Right ventricle myocardium superior (tissue), 1 donor: ENCODE measurements around the gene KDM1B. TPM values are rescaled to one million over a fixed set of nuclear protein-coding genes. Genes with fewer than 3 reads are reported as not detected.
A peak's percentile ranks its signal among the peaks of the same experiment; 100 is the strongest.
"Not testable (repeated sequence)": the region's sequence is repeated elsewhere in the genome, so short reads cannot be mapped to it uniquely, and the experiment has no call there.

Source experiments
- ATAC-seq: fragments of 200-7000 bp; cut with Tn5 transposase; one replicate; pipeline ENCODE4 v1.9.1; 2020; ENCODE audit warnings: mild to moderate bottlenecking; ENCODE audit not compliant: poor library complexity
- DNase-seq: peaks from one replicate; pipeline ENCODE4 v3.0.0-alpha.2; 2020
- intact Hi-C: fragments of 100-400 bp; cut with DNase I; formaldehyde crosslinking; loops from one replicate; pipeline ENCODE4 v1.11.2; 2022
- total RNA-seq: library from RNA; stranded (reverse); fragmentation: NEBNext Ultra II Directional; extraction: Animal tissue kit (Norgen Biotek cat#: 25700); gene quantifications from one replicate; pipeline ENCODE4 v1.2.1, GENCODE V29; 2021
- donor health status: DM: no; HTN: yes; CAD: no; lungs with severe emphysema.

KDM1B gene
- total RNA-seq, 1 donor from 2014 or later: 13.2 TPM

DNA sequence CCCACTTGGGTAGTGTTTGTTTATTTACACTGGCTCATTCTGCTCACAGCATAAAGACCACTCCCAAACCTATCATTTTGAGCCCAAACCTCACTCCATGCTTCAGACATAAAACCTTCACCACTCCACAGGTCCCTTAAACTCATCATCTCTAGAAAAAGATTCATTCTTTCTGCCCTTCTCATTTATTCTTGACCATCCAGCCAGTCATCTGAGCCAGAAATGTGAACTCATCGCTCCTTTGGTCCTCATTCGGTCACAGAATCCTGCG, 12.7 kb upstream of the KDM1B start:
- intact Hi-C loops: no loop called here
- DNase-seq (no peak), ATAC-seq (no peak)

DNA sequence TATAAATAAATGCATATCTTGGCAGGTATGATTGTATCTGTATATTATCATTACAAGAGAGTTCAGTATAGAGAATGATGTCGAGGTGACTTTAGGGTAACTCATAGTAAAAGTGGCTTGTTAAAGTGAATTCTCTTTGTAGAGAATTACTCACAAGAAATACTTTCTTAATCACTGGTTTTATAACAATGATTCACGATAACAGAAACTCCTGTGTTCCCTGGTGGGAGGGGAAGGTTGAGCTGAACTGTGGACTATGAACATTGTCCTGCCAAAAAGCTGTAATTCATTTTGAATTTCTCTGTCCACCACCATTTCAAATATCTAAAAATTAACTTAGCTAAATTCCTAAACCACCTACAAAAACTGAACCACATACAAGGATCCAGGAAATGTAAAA, 8.1 kb upstream of the KDM1B start:
- no peak for DNase-seq
- no peak for ATAC-seq
- intact Hi-C loops: no loop called here

DNA sequence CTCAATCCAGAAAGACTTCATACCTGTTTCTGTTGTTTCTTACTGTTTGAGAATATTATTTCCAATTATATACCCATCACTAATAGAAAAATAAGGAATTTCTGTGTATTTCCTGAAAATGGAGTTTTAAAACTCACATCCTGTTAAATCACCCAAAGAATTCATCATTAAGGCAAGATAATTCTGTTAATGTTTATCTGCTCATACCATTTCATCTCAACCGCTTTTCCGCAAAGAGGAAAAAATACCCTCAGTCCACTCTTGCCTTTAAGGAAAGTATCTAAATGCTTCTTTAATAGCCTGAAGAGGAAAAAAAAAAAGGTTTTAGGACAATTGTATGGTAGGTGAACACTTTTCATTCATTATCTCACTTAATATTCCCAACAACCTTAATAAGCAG, 7.6 kb upstream of the KDM1B start:
- DNase-seq (no peak), ATAC-seq (no peak)
- intact Hi-C loops: no loop called here

DNA sequence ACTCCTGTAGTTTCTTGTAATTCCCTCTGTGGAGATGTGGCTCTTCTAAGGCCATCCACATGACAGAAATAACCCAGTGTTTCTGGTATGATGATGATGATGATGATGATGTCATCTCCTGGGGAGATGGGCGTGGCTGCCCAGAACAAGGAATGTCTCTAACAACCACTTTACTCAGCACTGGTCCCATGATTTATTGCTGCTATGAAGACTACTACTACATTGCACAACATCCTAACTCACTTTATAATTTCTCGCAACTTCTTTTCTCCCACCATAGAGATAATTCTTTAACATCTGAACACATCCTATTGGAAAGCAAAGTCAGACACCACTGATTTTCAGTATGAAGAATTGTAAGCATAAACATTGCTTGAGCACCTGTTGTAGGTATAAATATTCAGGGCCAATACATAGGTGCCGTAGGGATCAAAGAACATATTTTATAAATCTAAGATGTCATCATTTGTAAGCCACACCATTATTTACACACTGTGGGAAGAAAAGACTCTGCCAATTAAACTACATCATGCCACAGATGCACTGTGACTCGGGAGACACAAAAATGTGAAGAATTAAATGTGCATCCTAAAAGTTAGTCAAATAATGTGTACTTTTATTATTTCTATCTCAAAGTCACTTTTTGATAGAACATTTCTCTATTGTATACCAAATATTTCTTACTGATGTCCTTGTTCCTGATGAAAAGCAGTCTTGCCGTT, 6.8 kb upstream of the KDM1B start:
- intact Hi-C loops: no loop called here
- no peak for DNase-seq
- ATAC-seq: no peak

DNA sequence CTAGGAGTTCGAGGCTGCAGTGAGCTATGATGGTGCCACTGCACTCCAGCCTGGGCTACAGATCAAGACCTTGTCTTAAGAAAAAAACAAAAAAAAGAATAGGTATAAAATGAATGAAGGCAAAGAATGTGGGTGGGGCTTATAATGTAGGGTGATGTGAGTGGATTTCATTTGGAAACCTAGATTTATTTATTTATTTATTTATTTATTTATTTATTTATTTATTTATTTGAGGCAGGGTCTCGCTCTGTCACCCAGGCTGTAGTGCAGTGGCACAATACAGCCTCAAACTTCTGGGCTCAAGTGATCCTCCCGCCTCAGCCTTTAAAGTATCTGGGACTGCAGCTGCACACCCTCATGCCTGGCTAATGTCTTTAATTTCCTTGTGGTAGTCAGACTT, 3.8 kb upstream of the KDM1B start:
- intact Hi-C loops, ATAC-seq, DNase-seq: not testable (repeated sequence)

DNA sequence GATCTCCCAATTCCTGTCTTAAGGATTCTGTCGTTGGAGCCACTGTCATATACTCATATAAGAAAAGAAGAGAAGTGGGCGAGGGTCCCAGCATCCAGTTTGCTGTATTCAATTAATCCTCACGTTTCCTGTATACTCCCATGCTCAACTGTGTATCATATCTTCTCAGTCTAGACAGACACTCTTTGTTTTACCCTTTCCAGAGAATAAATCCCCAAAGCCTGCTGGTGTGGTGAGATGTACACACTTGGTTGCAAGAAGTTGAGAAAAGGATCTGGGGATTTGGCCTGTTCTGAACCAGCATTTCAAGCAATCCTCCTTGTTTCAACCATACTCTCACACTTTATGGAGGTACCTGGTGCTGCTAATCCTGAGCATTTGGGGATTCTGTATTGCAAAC, 3.4 kb upstream of the KDM1B start:
- DNase-seq (no peak), ATAC-seq (no peak)
- intact Hi-C loops: no loop called here

DNA sequence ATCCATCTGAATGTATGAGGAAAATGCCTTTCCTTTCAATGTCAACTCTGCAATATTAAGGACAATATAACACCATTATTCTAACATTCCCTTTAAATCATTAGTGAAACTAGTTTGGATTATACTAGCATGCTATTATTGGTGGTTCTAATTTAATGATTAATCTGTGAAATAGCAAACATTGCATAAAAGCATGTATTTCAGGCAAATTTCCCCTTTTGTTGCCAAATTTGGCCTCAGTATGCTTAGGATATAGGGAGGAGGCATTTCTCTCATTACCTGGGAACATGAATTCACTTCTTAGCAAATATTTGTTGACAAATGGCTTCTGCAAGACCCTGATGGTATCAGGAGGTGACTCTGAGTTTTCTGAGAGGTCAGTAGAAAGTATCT, 1.9 kb upstream of the KDM1B start:
- ATAC-seq (no peak), DNase-seq (no peak)
- intact Hi-C loops: no loop called here

DNA sequence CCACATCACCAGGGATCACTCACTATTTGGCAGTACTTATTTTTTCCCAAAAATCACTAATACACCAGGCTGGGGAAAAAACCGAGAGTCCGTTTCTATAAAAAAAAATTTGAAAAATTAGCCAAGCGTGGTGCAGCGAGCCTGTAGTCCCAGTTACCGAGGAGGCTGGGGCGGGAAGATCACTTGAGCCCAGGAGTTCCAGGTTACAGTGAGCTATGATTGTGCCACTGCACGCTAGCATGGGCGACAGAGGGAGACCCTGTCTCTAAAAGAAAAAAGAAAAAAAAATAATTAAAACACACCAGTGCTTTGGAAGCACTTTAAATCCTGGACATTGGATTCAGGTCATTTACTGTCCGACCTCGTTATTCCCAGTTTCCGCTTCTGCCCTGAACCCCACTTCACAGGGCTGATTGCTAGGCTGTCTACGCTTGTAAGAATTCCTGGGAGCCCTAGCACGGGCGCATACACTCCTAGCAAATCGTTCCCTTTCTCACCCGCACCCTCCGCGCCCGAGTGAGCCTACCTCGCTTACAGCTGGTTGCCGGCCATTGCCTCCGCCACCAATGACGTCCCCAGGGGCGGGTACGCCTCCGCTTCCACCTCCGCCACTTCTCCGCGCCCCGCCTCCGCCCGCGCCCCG, 594 bp upstream of the KDM1B start, which contains the start of gene TPMT:
TSS of gene TPMT (minus strand) at position 571 of the 643 bp plus-strand sequence. CDS start 5,950 bp downstream, outside the sequence.
- DNase-seq: no peak
- intact Hi-C loops: no loop called here
- ATAC-seq: peak; percentile 26

DNA sequence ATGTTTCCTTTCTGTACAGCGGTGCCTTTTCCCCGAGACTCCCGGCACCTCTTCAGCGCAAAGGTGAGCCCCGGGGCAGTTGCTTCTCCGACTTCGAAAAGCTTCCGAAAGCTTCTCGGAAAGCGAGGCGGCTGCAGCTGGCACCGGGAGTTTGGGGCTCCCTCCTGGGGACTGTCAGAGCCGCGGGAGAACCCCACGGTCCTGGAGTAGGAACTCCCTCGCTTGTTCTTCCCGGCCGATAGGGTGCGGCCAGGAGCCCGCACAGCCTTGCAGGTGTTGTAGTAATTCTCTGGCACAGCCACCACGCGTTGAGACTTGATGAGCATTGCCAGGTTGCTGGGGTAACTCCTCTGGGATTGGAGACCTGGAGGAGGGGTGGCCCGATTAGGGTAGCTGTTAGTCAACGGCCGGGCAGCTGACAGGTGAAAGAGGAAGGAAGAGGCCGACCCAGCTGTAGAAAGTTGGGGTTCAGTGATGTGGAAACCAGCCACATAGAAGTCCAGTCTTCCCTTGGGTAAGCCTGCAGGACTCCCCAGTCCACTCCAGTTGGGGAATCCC, 721 bp downstream of the KDM1B start:
- peak; percentile 24 for ATAC-seq
- intact Hi-C loops: no loop called here
- peak; percentile 68 for DNase-seq

DNA sequence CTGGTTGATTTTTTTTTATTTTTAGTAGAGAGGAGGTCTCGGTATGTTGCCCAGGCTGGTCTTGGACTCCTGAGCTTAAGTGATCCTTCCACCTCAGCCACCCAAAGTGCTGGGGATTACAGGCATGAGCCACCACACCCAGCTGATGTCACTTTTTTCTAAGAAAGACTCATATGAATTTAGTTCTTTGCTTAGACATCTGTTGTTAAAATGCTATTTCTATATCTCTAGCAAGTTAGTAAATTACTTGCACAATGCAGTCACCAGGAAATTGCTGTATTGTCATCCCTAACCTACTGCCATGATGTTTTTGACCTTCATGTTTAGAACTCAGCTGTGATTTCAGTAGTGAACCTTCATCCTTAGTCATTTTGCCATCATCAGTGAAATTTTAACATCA, 5.7 kb downstream of the KDM1B start:
- intact Hi-C loops: no loop called here
- DNase-seq: no peak
- ATAC-seq: no peak

DNA sequence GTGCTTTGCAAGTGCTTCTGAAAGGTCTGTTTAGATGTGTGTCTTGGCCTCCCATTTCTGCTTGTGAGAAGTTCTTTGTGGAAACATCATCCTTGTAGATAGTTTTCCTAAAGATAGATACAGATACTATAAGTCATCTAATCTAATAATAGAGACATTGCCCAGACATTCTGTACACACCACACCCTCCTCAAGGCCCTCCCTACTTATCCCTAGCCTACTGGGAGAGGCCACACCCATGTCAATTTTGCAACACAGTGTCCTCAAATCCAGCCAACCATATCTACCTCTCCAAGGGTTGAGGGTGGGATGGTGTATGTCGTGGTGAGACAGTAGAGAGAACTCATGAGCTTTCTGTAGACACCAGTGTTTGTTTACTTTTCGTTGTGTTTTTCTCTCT, 6.2 kb downstream of the KDM1B start:
- ATAC-seq (no peak), DNase-seq (no peak)
- intact Hi-C loops: no loop called here

DNA sequence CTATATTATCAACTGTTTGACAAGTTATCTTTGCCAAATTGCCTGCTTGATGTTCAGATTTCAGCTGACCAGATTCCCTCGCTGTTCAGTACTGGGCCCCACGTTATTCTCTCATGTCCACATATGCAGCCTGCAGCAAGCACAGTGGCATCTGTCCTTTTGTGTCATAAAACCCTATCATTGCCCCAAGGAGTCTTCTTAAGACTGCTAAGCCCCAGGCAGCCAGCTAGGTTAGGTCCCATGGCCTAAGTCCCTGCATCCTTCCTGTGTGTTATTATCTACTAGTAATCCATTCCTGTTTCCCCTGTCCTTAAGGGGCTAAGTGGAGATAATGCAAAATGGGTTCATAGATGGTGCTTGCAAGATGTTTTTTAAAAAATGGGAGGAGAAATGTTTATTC, 7.2 kb downstream of the KDM1B start:
- ATAC-seq (no peak), DNase-seq (no peak)
- intact Hi-C loops: no loop called here

DNA sequence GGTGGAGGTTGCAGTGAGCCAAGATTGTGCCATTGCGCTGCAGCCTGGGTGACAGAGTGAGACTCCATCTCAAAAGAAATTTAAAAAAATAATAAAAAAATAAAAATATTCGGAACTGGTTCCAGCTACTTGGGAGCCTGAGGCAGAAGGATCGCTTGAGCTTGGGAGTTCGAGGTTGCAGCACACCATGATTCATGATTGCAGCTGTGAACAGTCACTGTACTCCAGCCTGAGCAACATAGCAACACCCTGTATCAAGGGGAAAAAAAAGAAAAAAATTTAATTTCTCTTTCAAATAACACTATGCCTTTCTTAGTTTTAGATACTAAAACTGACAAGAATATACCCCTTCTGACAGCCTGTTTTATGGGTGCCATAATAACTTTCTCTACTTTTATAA, 10.5 kb downstream of the KDM1B start:
- intact Hi-C loops: no loop called here

DNA sequence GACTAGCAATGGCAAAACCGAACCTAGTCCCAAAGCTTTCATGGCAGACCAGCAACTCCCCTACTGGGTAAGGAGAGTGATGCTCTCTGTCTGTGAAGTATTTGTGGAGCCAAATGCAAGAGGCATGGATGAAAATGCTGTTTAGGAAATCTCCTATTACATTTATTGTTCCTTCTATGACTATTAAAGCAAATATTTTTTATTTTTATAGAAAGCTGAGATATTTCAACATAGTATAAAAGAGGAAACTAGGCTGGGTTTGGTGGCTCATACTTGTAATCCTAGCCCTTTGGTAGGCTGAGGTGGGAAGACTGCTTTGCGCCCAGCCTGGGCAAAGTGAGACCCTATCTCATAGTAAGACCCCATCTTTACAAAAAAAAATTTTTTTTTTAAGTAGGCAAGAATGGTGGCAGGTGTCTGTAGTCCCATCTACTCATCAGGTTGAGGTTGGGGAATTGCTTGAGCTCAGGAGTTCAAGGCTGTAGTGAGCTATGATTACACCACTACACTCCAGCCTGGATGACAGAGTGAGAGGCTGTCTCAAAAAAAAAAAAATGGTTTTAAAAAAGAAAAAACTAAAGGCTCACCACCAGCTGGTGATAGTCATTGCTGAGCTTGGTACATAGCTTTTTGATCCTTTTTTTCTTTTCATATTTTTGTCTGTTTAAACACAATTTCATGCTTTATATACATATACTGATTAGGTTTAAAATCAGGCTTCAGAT, 11.3 kb downstream of the KDM1B start:
- intact Hi-C loops: no loop called here
- DNase-seq (no peak), ATAC-seq (no peak)

More for the DNA sequence above, 10.5 kb downstream of the KDM1B start:
- DNase-seq: no peak
- no peak for ATAC-seq

DNA sequence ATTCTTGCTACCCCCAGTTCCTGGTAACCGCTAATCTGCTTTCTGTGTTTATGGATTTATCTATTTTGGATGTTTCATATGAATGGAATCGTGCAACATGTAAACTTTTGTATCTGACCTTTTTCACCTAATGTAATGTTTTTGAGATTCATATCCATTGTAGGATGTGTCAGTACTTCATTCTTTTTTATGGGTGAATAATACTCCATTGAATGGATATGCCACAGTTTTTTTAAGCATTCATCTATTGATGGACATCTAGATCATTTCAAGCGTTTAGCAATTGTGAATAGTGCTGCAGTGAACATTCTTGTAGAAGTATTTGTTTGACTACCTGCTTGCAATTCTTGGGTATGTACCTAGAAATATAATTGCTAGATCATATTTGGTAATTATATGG, 13.0 kb downstream of the KDM1B start:
- no peak for ATAC-seq
- intact Hi-C loops: no loop called here
- no peak for DNase-seq

DNA sequence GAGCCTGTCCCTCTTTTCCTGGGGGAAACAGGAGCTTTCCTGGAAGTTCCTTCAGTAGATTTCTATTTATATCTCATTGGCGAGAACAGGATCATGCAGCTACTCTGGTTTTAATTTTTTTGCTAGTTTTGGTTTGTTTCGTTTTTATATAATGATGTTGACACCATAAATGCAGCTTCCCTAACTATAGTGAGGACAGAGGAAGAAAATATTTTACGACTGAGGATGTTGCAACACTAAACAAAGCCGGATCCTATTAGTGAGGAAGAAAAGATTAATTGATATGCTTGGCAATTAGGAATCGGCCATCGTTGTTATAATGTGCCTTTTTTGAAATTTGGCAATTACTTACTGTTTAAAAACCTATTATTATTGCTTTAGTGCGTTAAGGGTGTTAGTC, 16.6 kb downstream of the KDM1B start:
- ATAC-seq (peak; percentile 18), DNase-seq (no peak)

DNA sequence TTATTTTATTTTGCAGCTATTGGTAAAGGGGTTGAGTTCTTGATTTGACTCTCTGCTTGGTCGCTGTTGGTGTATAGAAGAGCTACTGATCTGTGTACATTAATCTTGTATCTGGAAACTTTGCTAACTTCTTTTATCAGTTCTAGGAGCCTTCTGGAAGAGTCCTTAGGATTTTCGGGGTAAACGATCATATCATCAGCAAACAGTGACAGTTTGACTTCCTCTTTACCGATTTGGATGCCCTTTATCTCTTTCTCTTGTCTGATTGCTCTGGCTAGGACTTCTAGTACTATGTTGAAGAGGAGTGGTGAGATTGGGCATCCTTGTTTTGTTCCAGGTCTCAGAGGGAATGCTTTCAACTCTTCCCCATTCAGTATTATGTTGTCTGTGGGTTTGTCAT, 21.0 kb downstream of the KDM1B start:
- intact Hi-C loops: not testable (repeated sequence)

More for the DNA sequence above, 16.6 kb downstream of the KDM1B start:
- intact Hi-C loops: no loop called here

DNA sequence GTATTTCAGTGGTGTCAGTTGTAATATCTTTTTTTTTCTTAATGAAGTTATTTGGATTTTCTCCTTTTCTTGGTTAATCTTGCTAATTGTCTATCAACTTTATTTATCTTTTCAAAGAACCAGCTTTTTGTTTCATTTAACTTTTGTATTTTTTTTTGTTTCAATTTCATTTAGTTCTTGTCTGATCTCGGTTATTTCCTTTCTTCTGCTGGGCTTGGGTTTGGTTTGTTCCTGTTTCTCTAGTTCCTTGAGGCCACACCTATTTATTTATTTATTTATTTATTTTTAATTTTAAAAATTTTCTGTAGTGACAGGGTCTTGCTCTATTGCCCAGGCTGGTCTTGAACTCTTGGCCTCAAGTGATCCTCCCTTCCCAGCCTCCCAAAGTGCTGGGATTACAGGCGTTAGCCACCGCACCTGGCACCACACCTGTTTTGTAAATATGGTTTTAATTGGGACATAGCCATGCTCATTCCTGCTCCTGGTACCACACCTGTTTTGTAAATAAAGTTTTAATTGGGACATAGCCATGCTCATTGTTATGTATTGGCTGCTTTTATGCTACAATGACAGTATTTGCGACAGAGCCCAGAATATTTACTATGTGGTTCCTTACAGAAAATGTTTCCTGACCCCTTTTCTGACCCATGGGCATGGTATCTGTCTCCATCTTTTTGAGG, 22.2 kb downstream of the KDM1B start:
- DNase-seq (no peak), ATAC-seq (no peak)
- intact Hi-C loops: no loop called here

More for the DNA sequence above, 21.0 kb downstream of the KDM1B start:
- DNase-seq, ATAC-seq: not testable (repeated sequence)

DNA sequence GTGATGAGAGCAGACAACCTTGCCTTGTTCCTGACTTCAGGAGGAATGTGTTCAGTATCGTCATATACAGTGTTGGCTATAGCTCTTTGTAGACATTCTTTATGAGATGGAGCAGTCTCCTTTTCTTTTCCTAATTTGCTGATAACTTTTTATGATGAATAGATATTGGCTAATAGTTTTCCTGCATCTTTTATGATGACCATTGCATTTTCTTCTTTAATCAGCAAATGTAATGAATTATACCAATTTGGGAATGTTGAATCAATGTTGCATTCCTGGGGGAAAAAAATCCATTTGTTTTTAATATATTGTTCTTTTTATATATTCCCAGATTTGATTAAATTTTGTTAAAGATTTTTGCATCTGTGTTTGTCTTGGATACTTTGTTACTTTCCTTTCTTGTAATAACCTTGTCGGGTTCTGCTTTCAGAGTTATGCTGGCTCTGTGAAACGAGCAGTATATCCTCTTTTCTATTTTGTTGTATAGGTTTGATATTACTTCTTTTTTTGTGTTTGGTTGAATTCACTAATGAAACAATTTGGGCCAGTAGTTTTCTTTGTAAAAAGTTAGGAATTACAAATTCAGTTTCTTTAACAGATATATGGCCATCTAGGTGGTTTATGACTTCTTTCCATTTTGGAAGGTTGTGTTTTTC, 23.9 kb downstream of the KDM1B start:
- ATAC-seq: no peak
- DNase-seq: no peak
- intact Hi-C loops: no loop called here
